Measurements from ENCODE around the gene HDAC4. TPM values are rescaled to one million over a fixed set of nuclear protein-coding genes. Genes with fewer than 3 reads are reported as not detected.

The HDAC4 gene
- total RNA-seq, 6 donors from 2014 or later, result 16.1 to 108 (median 45.0) TPM

- DNase-seq, result peak in 1 of 2 donors; percentile 79
- Histone ChIP-seq H3K27me3 (no peaks in the 10 kb centered on the region), H3K4me3 (no peak overlapping the region), H3K27ac (peak overlapping the region in 1 of 4 donors; percentile 61), H3K36me3 (no peaks in the 10 kb centered on the region), H3K9me3 (no peaks in the 10 kb centered on the region), H3K4me1 (peaks cover 25 to 45% (median 29%) of the 10 kb centered on the region in 4 donors)
- no peak for ATAC-seq (ENCODE audit: low FRiP score in 2 of 2)
- TF ChIP-seq POLR2A (IDR thresholded peaks at IDR 0.05), result no peak
- TF ChIP-seq CTCF (IDR thresholded peaks at IDR 0.05), result peak in 3 of 6 experiments; percentile 23 to 39 (median 31)
- peak in 1 of 4 donors; percentile 8 for TF ChIP-seq EP300 (IDR thresholded peaks at IDR 0.05)
- TF ChIP-seq POLR2AphosphoS5 (IDR thresholded peaks at IDR 0.05), result peak in 1 of 2 donors; percentile 15
- 59 to 78% methylated on average over 8 to 19 of the region's 19 CpGs for WGBS, 2 donors
Observed at GRCh38 chr2:239396881-239397681, 3.7 kb downstream of the HDAC4 start.

- Histone ChIP-seq H3K9me3 (no peaks in the 10 kb centered on the region), H3K4me3 (no peak overlapping the region), H3K4me1 (peaks cover 24 to 41% (median 29%) of the 10 kb centered on the region in 4 donors), H3K27ac (no peak overlapping the region), H3K36me3 (no peaks in the 10 kb centered on the region), H3K27me3 (no peaks in the 10 kb centered on the region)
- 61 to 85% methylated on average over 6 of the region's 6 CpGs for WGBS, 2 donors
- TF ChIP-seq POLR2AphosphoS5 (IDR thresholded peaks at IDR 0.05), result no peak
- TF ChIP-seq EP300 (IDR thresholded peaks at IDR 0.05), result no peak
- TF ChIP-seq POLR2A (IDR thresholded peaks at IDR 0.05), result no peak
- no peak for TF ChIP-seq CTCF (IDR thresholded peaks at IDR 0.05)
- peak in 1 of 2 donors; percentile 53 for DNase-seq
- ATAC-seq (ENCODE audit: low FRiP score in 2 of 2), result peak in 1 of 2 donors; percentile 27
Observed at GRCh38 chr2:239395524-239395923, 5.3 kb downstream of the HDAC4 start.

- peaks cover 24 to 40% (median 29%) of the 10 kb centered on the region in 4 donors for H3K4me1 ChIP-seq
- ATAC-seq (ENCODE audit: low FRiP score in 2 of 2) (no peak), DNase-seq (no peak)
- no peaks in the 10 kb centered on the region for H3K9me3 ChIP-seq
- WGBS, 2 donors, result 83 to 87% methylated on average over 1 of the region's 1 CpG
- no peaks in the 10 kb centered on the region for H3K36me3 ChIP-seq
- TF ChIP-seq EP300 (IDR thresholded peaks at IDR 0.05), result no peak
- no peak overlapping the region for H3K4me3 ChIP-seq
- H3K27me3 ChIP-seq, result no peaks in the 10 kb centered on the region
- H3K27ac ChIP-seq, result no peak overlapping the region
Observed at GRCh38 chr2:239394978-239395377, 5.8 kb downstream of the HDAC4 start.

- Histone ChIP-seq H3K27me3 (no peaks in the 10 kb centered on the region), H3K4me3 (no peak overlapping the region), H3K36me3 (no peaks in the 10 kb centered on the region), H3K4me1 (peaks cover 19 to 35% (median 26%) of the 10 kb centered on the region in 4 donors), H3K27ac (no peak overlapping the region), H3K9me3 (no peaks in the 10 kb centered on the region)
- TF ChIP-seq EP300 (IDR thresholded peaks at IDR 0.05), result no peak
- 88 to 93% methylated on average over 11 of the region's 11 CpGs for WGBS, 2 donors
- DNase-seq, result no peak
- no peak for ATAC-seq (ENCODE audit: low FRiP score in 2 of 2)
Observed at GRCh38 chr2:239394346-239394945, 6.4 kb downstream of the HDAC4 start.

- DNase-seq, result no peak
- Histone ChIP-seq H3K27me3 (no peaks in the 10 kb centered on the region), H3K4me3 (no peak overlapping the region), H3K36me3 (peaks cover 0 to 3% (median 0%) of the 10 kb centered on the region in 4 donors), H3K27ac (no peak overlapping the region), H3K9me3 (no peaks in the 10 kb centered on the region), H3K4me1 (peaks cover 14 to 30% (median 20%) of the 10 kb centered on the region in 4 donors)
- TF ChIP-seq POLR2AphosphoS5 (IDR thresholded peaks at IDR 0.05) (no peak), POLR2A (IDR thresholded peaks at IDR 0.05) (no peak), CTCF (IDR thresholded peaks at IDR 0.05) (no peak), EP300 (IDR thresholded peaks at IDR 0.05) (no peak)
- WGBS, 2 donors, result 84 to 85% methylated on average over 3 of the region's 3 CpGs
- ATAC-seq (ENCODE audit: low FRiP score in 2 of 2), result no peak
Observed at GRCh38 chr2:239393941-239394340, 6.9 kb downstream of the HDAC4 start.
